OCI-LY7 (cell line): ENCODE data around the gene COL4A2. TPM values are rescaled to one million over a fixed set of nuclear protein-coding genes. Genes with fewer than 3 reads are reported as not detected.

ENCODE experiments used
- BruUV-seq: library from RNA; stranded (reverse); fragments of 400-500 nt; replicated peaks from 2 replicates; lab custom pipeline; 2021; lab: Mats Ljungman, UMichigan
- CTCF ChIA-PET: fragments of 300-600 bp; sonication (Branson Sonifier 250); formaldehyde crosslinking; loops from one replicate; lab custom pipeline; 2022; ENCODE audit warnings: antibody characterized with exemption; ENCODE audit not compliant: unreplicated experiment; lab: Charles Lee
- POLR2A ChIA-PET: fragments of 300-600 bp; sonication (Branson Sonifier 250); formaldehyde crosslinking; loops from one replicate; lab custom pipeline; 2022; ENCODE audit warnings: antibody characterized with exemption; lab: Charles Lee
- DNase-seq: peaks from one replicate; pipeline ENCODE4 v3.0.0-alpha.2; 2015; ENCODE audit warnings: low spot score
- H2AFZ ChIP-seq: fragments of 200-600 bp; sonication (generic), shearing (Covaris generic); 2 replicates; pipeline ENCODE4 v1.6.1; 2014; ENCODE audit warnings: mild to moderate bottlenecking, antibody characterized with exemption, low read length, moderate library complexity
- H3K27ac ChIP-seq: fragments of 200-600 bp; sonication (generic); 2 replicates; pipeline ENCODE4 v1.5.1; 2014; ENCODE audit warnings: mixed run types, low read depth, mild to moderate bottlenecking, moderate library complexity, low read length, inconsistent platforms; ENCODE audit not compliant: poor library complexity, severe bottlenecking
- H3K36me3 ChIP-seq: fragments of 200-600 bp; sonication (generic); 2 replicates; pipeline ENCODE4 v1.6.1; 2014; ENCODE audit warnings: mild to moderate bottlenecking, antibody characterized with exemption, low read length, moderate library complexity, mixed read lengths; ENCODE audit not compliant: insufficient read depth
- H3K4me1 ChIP-seq: fragments of 200-600 bp; sonication (generic); 2 replicates; pipeline ENCODE4 v1.5.1; 2014; ENCODE audit warnings: mild to moderate bottlenecking, low read length; ENCODE audit not compliant: insufficient read depth, poor library complexity, severe bottlenecking
- H3K4me2 ChIP-seq: fragments of 200-600 bp; sonication (generic); 2 replicates; pipeline ENCODE4 v1.6.1; 2014; ENCODE audit warnings: mild to moderate bottlenecking, low read length
- H3K4me3 ChIP-seq: fragments of 200-600 bp; sonication (generic); 2 replicates; pipeline ENCODE4 v1.5.1; 2014; ENCODE audit warnings: mild to moderate bottlenecking, low read depth, low read length; ENCODE audit not compliant: poor library complexity, severe bottlenecking
- H3K79me2 ChIP-seq: fragments of 200-600 bp; sonication (generic); 2 replicates; pipeline ENCODE4 v1.6.1; 2016; ENCODE audit warnings: low read depth, mild to moderate bottlenecking, low read length, moderate library complexity, mixed read lengths; ENCODE audit not compliant: insufficient read depth
- H3K9me2 ChIP-seq: fragments of 200-600 bp; sonication (generic); 2 replicates; pipeline ENCODE4 v1.6.1; 2016; ENCODE audit warnings: mild to moderate bottlenecking, low read length, mixed read lengths; ENCODE audit not compliant: insufficient read depth
- H3K9me3 ChIP-seq: fragments of 200-600 bp; sonication (generic); 2 replicates; pipeline ENCODE4 v1.6.1; 2014; ENCODE audit warnings: mild to moderate bottlenecking, mixed run types, low read length, mixed read lengths
- H4K20me1 ChIP-seq: fragments of 200-600 bp; sonication (generic); 2 replicates; pipeline ENCODE4 v1.6.1; 2014; ENCODE audit warnings: mild to moderate bottlenecking, antibody characterized with exemption, low read length, moderate library complexity, mixed read lengths; ENCODE audit not compliant: insufficient read depth
- EZH2phosphoT487 ChIP-seq: fragments of 200-600 bp; sonication (generic); IDR thresholded peaks from 2 replicates; pipeline ENCODE4 v1.6.1; 2018; ENCODE audit warnings: low read depth, borderline replicate concordance, mild to moderate bottlenecking, mixed run types, antibody characterized with exemption, low read length, moderate library complexity, mixed read lengths
- intact Hi-C: fragments of 100-400 bp; cut with micrococcal nuclease; formaldehyde crosslinking; loops from one replicate; pipeline ENCODE4 v1.10.0; 2022; ENCODE audit not compliant: unreplicated experiment
- total RNA-seq, 2 experiments: library from RNA; depleted of rRNA in 1 of 2; stranded (reverse); fragments of >200 nt in 1 of 2; shearing (Covaris generic) in 1 of 2; gene quantifications; 2 replicates each; pipeline ENCODE4 v1.2.3, GENCODE V29; 2014 to 2022
- TF ChIP-seq, protein P1 (sequence below): fragments of 200-600 bp; sonication (generic); conservative IDR thresholded peaks from 2 replicates; pipeline ENCODE4 v1.5.1; 2014; ENCODE audit warnings: mild to moderate bottlenecking, antibody characterized with exemption, low read length, moderate library complexity, mixed read lengths

Gene COL4A2
- total RNA-seq, 2 experiments from 2014 or later, result 0.34 TPM; not detected in 1

- intact Hi-C loops, result no loop called here
- no peak for DNase-seq
- TF ChIP-seq, protein P1, sequence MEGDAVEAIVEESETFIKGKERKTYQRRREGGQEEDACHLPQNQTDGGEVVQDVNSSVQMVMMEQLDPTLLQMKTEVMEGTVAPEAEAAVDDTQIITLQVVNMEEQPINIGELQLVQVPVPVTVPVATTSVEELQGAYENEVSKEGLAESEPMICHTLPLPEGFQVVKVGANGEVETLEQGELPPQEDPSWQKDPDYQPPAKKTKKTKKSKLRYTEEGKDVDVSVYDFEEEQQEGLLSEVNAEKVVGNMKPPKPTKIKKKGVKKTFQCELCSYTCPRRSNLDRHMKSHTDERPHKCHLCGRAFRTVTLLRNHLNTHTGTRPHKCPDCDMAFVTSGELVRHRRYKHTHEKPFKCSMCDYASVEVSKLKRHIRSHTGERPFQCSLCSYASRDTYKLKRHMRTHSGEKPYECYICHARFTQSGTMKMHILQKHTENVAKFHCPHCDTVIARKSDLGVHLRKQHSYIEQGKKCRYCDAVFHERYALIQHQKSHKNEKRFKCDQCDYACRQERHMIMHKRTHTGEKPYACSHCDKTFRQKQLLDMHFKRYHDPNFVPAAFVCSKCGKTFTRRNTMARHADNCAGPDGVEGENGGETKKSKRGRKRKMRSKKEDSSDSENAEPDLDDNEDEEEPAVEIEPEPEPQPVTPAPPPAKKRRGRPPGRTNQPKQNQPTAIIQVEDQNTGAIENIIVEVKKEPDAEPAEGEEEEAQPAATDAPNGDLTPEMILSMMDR, result no peak
- no peak for TF ChIP-seq EZH2phosphoT487
- no TSS peak for BruUV-seq
- H3K9me3 ChIP-seq, result no peaks in the 10 kb centered on the region
- no peaks in the 10 kb centered on the region for H3K36me3 ChIP-seq
- H2AFZ ChIP-seq, result no peak overlapping the region
- H3K4me3 ChIP-seq, result no peak overlapping the region
- peaks cover 2% of the 10 kb centered on the region for H3K4me1 ChIP-seq
- POLR2A ChIA-PET, result no interaction called here
- no peaks in the 10 kb centered on the region for H3K79me2 ChIP-seq
- CTCF ChIA-PET, result no interaction called here
- no peaks in the 10 kb centered on the region for H4K20me1 ChIP-seq
- no peak overlapping the region for H3K4me2 ChIP-seq
- no peaks in the 10 kb centered on the region for H3K9me2 ChIP-seq
- no peak overlapping the region for H3K27ac ChIP-seq
Measured at GRCh38 chr13:110346661-110347067, 39.6 kb downstream of the COL4A2 start.

GRCh38 chr13:110347088-110347487, 40.0 kb downstream of the COL4A2 start:
- ChIA-PET POLR2A (no interaction called here), CTCF (no interaction called here)
- H3K4me1 ChIP-seq, result no peaks in the 10 kb centered on the region
- no peaks in the 10 kb centered on the region for H3K9me2 ChIP-seq
- no peak for DNase-seq
- BruUV-seq, result no TSS peak
- H3K79me2 ChIP-seq, result no peaks in the 10 kb centered on the region
- no peak overlapping the region for H3K4me2 ChIP-seq
- H3K27ac ChIP-seq, result no peak overlapping the region
- no peak overlapping the region for H3K4me3 ChIP-seq
- no peaks in the 10 kb centered on the region for H3K9me3 ChIP-seq
- TF ChIP-seq EZH2phosphoT487, result no peak
- TF ChIP-seq, protein P1, result no peak
- intact Hi-C loops, result no loop called here
- no peak overlapping the region for H2AFZ ChIP-seq
- no peaks in the 10 kb centered on the region for H3K36me3 ChIP-seq
- H4K20me1 ChIP-seq, result no peaks in the 10 kb centered on the region

DNA sequence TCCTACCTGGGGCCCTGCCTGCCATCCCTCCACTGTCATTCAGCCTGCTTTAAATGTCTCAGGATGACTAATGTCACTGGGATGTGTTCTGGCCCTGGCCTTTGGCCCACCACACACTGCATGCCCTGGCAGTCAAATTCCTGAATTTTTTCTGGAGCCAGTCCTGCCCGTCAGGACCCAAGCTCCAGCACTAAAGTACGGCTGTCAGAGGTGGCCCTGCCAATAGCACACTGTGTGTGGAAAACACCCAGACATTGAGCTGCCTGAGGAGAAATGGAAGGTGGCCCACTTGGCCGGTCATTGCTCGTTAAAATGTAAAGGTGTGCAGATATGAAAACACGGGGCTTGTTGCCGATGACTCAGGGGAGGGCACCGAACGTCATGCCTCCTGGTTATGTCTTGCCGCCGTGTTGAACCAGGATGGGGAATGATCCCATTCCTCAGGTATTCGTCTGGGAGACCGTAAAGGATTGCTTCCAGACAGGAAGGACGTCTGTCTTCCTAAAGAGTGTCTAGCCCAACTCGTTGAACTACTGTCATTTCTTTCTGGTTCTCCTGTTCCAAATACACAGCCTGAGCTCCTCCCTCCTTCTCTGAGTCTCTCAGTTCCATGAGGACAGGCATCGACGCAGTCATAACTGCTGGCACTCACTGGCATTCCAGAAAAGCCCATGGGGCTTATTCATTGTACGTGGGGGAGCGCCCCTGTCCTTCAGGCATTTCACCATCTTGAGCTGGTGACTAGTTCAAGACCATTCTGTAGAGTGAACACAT, 40.6 kb downstream of the COL4A2 start:
- intact Hi-C loops, result no loop called here
- DNase-seq, result no peak
- H3K36me3 ChIP-seq, result no peaks in the 10 kb centered on the region
- no peaks in the 10 kb centered on the region for H4K20me1 ChIP-seq
- no peak overlapping the region for H3K4me2 ChIP-seq
- no peak overlapping the region for H3K27ac ChIP-seq
- BruUV-seq, result no TSS peak
- TF ChIP-seq, protein P1, result no peak
- no peak for TF ChIP-seq EZH2phosphoT487
- H3K4me3 ChIP-seq, result no peak overlapping the region
- H2AFZ ChIP-seq, result no peak overlapping the region
- no peaks in the 10 kb centered on the region for H3K4me1 ChIP-seq
- no peaks in the 10 kb centered on the region for H3K9me3 ChIP-seq
- ChIA-PET CTCF (no interaction called here), POLR2A (no interaction called here)
- H3K9me2 ChIP-seq, result no peaks in the 10 kb centered on the region
- H3K79me2 ChIP-seq, result no peaks in the 10 kb centered on the region
